Activated naive CD4-positive, alpha-beta T cell treated with Interleukin-2 at 50 U/mL for 16 hours (primary cell): ENCODE data around the gene TH.

Experiments used
- DNase-seq: peaks from one replicate; pipeline ENCODE4 v3.0.0-alpha.2; 2020

The TH gene

GRCh38 chr11:2171591-2172003, at the start of gene TH:
TH (minus strand) TSS chr11:2171815; CDS start chr11:2171786, 29 bp downstream.
- no peak for DNase-seq

- no peak for DNase-seq
These were observed 49.4 kb upstream of the TH start for GRCh38 chr11:2221024-2221423.

GRCh38 chr11:2220173-2220771, 48.7 kb upstream of the TH start:
- no peak for DNase-seq

GRCh38 chr11:2219318-2220017, 47.9 kb upstream of the TH start:
- no peak for DNase-seq

- DNase-seq: no peak
These were observed 46.5 kb upstream of the TH start for GRCh38 chr11:2218031-2218633.

GRCh38 chr11:2217211-2218030, 45.8 kb upstream of the TH start:
- no peak for DNase-seq

GRCh38 chr11:2216400-2217064, 44.9 kb upstream of the TH start:
- no peak for DNase-seq

- no peak for DNase-seq
These were observed 44.2 kb upstream of the TH start for GRCh38 chr11:2215561-2216399.

GRCh38 chr11:2215230-2215560, 43.6 kb upstream of the TH start:
- no peak for DNase-seq

- DNase-seq: no peak
These were observed 43.1 kb upstream of the TH start for GRCh38 chr11:2214527-2215229.

- DNase-seq: no peak
These were observed 42.4 kb upstream of the TH start for GRCh38 chr11:2213890-2214526.

GRCh38 chr11:2213384-2213842, 41.8 kb upstream of the TH start:
- DNase-seq: peak; percentile 33

- no peak for DNase-seq
These were observed 41.0 kb upstream of the TH start for GRCh38 chr11:2212411-2213251.

GRCh38 chr11:2211113-2211971, 39.7 kb upstream of the TH start:
- no peak for DNase-seq

- DNase-seq: no peak
These were observed 38.9 kb upstream of the TH start for GRCh38 chr11:2210366-2211112.

GRCh38 chr11:2209900-2210321, 38.3 kb upstream of the TH start:
- DNase-seq: no peak

- no peak for DNase-seq
These were observed 37.8 kb upstream of the TH start for GRCh38 chr11:2209370-2209801.
